ENCODE measurements around the gene FCER1G.

GRCh38 chr1:161179698-161180097 is 35.4 kb upstream of the FCER1G start:
- no peak for TF ChIP-seq CTCF (IDR thresholded peaks at IDR 0.05)
- TF ChIP-seq EZH2phosphoT487 (IDR thresholded peaks at IDR 0.05), result no peak
- no peak for TF ChIP-seq EZH2 (IDR thresholded peaks at IDR 0.05)
